K562 (cell line): ENCODE results near the gene CTSW. TPM values are rescaled to one million over a fixed set of nuclear protein-coding genes. Genes with fewer than 3 reads are reported as not detected.

ENCODE experiments used
- CEBPG ChIP-seq, 3 experiments: fragments of 200-800 bp in 1 of 3; sonication (Bioruptor generic) in 1 of 3; sonication (generic) in 1 of 3; formaldehyde crosslinking in 1 of 3; IDR thresholded peaks in 2 of 3; conservative IDR thresholded peaks in 1 of 3; 2 replicates each; pipeline versions ENCODE4 v1.6.1 to v1.8.0; 2016 to 2022; ENCODE audit warnings: missing compliant biosample characterization in 2 of 3, missing genetic modification characterization in 2 of 3, mild to moderate bottlenecking in 1 of 3, missing genetic modification reagents in 1 of 3
- CGGBP1 ChIP-seq: fragments of 250-450 bp; sonication (Bioruptor Pico); IDR thresholded peaks from 2 replicates; pipeline ENCODE4 v1.9.0; 2021; ENCODE audit warnings: mild to moderate bottlenecking
- E2F8 ChIP-seq: fragments of 450-650 bp; IDR thresholded peaks from 2 replicates; pipeline ENCODE4 v1.7.1; 2018; ENCODE audit warnings: mild to moderate bottlenecking, low read depth; ENCODE audit not compliant: partially characterized antibody
- ETV5 ChIP-seq: sonication (generic); formaldehyde crosslinking; IDR thresholded peaks from 2 replicates; pipeline ENCODE4 v1.4.0; 2020; ENCODE audit warnings: low read depth, mild to moderate bottlenecking, missing genetic modification reagents
- FOXA3 ChIP-seq, 2 experiments: fragments of 450-650 bp in 1 of 2; sonication (generic) in 1 of 2; formaldehyde crosslinking; IDR thresholded peaks in 1 of 2; conservative IDR thresholded peaks in 1 of 2; 2 replicates each; pipeline versions ENCODE4 v1.4.0 to v1.8.0; 2020 to 2022; ENCODE audit warnings: mild to moderate bottlenecking in 2 of 2, missing genetic modification reagents in 1 of 2
- HDAC2 ChIP-seq: fragments of 450-650 bp; IDR thresholded peaks from 2 replicates; pipeline ENCODE4 v1.6.1; 2016; ENCODE audit warnings: mild to moderate bottlenecking
- NBN ChIP-seq: fragments of 450-650 bp; IDR thresholded peaks from 2 replicates; pipeline ENCODE4 v1.6.1; 2016; ENCODE audit warnings: low read depth, mild to moderate bottlenecking
- NR2C2 ChIP-seq, 2 experiments: fragments of 200-800 bp in 1 of 2; sonication (Bioruptor generic) in 1 of 2; sonication (generic) in 1 of 2; formaldehyde crosslinking in 1 of 2; IDR thresholded peaks; 2 replicates each; pipeline versions ENCODE4 v1.6.1 to v1.8.0; 2016 to 2022; ENCODE audit warnings: mild to moderate bottlenecking in 1 of 2, missing compliant biosample characterization in 1 of 2, missing genetic modification characterization in 1 of 2, missing genetic modification reagents in 1 of 2
- PHTF2 ChIP-seq: fragments of 250-450 bp; sonication (Bioruptor Pico); IDR thresholded peaks from 2 replicates; pipeline ENCODE4 v1.5.0; 2021; ENCODE audit warnings: mild to moderate bottlenecking
- PURB ChIP-seq: sonication (generic); formaldehyde crosslinking; IDR thresholded peaks from 2 replicates; pipeline ENCODE4 v1.9.0; 2021; ENCODE audit warnings: low read depth, mild to moderate bottlenecking, missing genetic modification reagents
- RBM39 ChIP-seq: fragments of 200-400 bp; formaldehyde crosslinking; optimal IDR thresholded peaks from 2 replicates; pipeline ENCODE3; 2018; ENCODE audit warnings: low read depth, low read length
- RFX5 ChIP-seq: IDR thresholded peaks from 2 replicates; pipeline ENCODE4 v1.6.1; 2011; ENCODE audit warnings: low read depth, mild to moderate bottlenecking, improper control_type of control experiment, low read length
- SUPT5H ChIP-seq: fragments of 450-650 bp; IDR thresholded peaks from 2 replicates; pipeline ENCODE4 v1.6.1; 2016
- TBL1XR1 ChIP-seq, 2 experiments: IDR thresholded peaks; 2 replicates each; pipeline ENCODE4 v1.6.1; 2012; ENCODE audit warnings: improper control_type of control experiment in 2 of 2, low read length in 2 of 2, mild to moderate bottlenecking in 1 of 2
- TOE1 ChIP-seq, 2 experiments: fragments of 450-650 bp in 1 of 2; sonication (generic) in 1 of 2; formaldehyde crosslinking in 1 of 2; IDR thresholded peaks; 2 replicates each; pipeline versions ENCODE4 v1.7.1 to v1.8.0; 2016 to 2022; ENCODE audit warnings: borderline replicate concordance in 2 of 2, mild to moderate bottlenecking in 2 of 2, antibody characterized with exemption in 1 of 2, inconsistent platforms in 1 of 2, low read depth in 1 of 2, missing genetic modification reagents in 1 of 2, moderate library complexity in 1 of 2
- polyA plus RNA-seq, 8 experiments: library from polyadenylated mRNA; depleted of rRNA in 4 of 8; stranded (reverse) in 5 of 8; unstranded in 3 of 8; fragments of >200 nt; fragmentation: Nextera tagmentation in 2 of 8; fragmentation: Illumina TruSeq in 1 of 8; extraction: Ambion mirVana in 2 of 8; extraction: Trizol in 1 of 8; gene quantifications; 2 replicates each; pipeline versions ENCODE4 v1.2.1 to v1.2.3, GENCODE V29; 2011 to 2014; ENCODE audit warnings: inconsistent platforms in 1 of 8, missing spikeins in 1 of 8
- total RNA-seq, 7 experiments: library from RNA; depleted of rRNA in 6 of 7; stranded (reverse); fragments of >200 nt in 6 of 7; fragmentation: Illumina TruSeq in 2 of 7; extraction: Trizol in 2 of 7; gene quantifications; 2 replicates each; pipeline versions ENCODE4 v1.2.1 to v1.2.3, GENCODE V29; 2011 to 2021; ENCODE audit warnings: low replicate concordance in 1 of 7
- TF ChIP-seq, protein P1 (sequence below): IDR thresholded peaks from 2 replicates; pipeline ENCODE4 v1.6.1; 2011; ENCODE audit not compliant: insufficient read length; ENCODE audit errors: extremely low read depth
- TF ChIP-seq, protein P2 (sequence below), 2 experiments: fragments of 150-350 bp in 1 of 2; IDR thresholded peaks; 2 replicates each; pipeline ENCODE4 v1.6.1; 2012 to 2016; ENCODE audit warnings: low read depth in 2 of 2, low read length in 2 of 2, mild to moderate bottlenecking in 1 of 2, moderate library complexity in 1 of 2

Gene CTSW
- total and polyA plus RNA-seq, 9 of the 15 experiments (the other 6 are each of a cell fraction or from before 2014, with no cell fraction given): 0.04 TPM; not detected in 8

DNA sequence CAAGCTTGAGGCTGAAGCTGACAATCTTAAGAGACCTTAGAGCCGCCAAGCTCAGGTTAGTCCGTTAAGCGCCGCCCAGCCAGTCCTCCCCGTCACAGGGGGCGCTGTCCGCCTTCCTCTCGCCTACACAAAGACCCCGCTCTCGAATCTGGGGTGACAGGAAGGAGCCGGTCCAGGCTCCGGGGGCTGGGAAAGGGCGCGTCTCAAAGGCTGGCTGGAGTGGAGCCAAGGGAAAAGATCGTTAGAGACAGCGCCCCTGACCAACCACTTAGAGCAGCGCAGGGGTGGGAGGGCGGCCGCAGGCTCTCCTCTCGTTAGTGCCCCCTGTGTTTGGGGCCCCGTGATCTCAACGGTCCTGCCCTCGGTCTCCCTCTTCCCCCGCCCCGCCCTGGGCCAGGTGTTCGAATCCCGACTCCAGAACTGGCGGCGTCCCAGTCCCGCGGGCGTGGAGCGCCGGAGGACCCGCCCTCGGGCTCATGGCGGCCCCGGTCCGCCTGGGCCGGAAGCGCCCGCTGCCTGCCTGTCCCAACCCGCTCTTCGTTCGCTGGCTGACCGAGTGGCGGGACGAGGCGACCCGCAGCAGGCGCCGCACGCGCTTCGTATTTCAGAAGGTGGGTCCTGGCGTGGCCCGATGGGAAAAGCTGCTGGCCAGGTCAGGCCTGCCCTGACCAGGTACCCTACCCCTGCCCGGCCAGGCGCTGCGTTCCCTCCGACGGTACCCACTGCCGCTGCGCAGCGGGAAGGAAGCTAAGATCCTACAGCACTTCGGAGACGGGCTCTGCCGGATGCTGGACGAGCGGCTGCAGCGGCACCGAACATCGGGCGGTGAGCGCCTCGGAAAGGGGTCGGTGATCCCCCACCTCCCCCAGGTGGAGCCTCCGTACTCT, 19.1 kb upstream of the CTSW start, which contains the start of gene MUS81 (continued):
- no peak for TF ChIP-seq CGGBP1 (CRISPR knock-in tag)
- TF ChIP-seq ETV5 (CRISPR knock-in tag): peak; percentile 73
- TF ChIP-seq RBM39: no peak
- TF ChIP-seq PHTF2 (CRISPR knock-in tag): no peak; the same call in 1 of the 2 replicates
- TF ChIP-seq NBN: peak; percentile 85
- TF ChIP-seq, protein P1, sequence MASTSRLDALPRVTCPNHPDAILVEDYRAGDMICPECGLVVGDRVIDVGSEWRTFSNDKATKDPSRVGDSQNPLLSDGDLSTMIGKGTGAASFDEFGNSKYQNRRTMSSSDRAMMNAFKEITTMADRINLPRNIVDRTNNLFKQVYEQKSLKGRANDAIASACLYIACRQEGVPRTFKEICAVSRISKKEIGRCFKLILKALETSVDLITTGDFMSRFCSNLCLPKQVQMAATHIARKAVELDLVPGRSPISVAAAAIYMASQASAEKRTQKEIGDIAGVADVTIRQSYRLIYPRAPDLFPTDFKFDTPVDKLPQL: no peak
- no peak for TF ChIP-seq CEBPG (CRISPR knock-in tag; IDR thresholded peaks at IDR 0.05)
- no peak for TF ChIP-seq CEBPG (tag; conservative IDR thresholded peaks at IDR 0.05 in 1 of 2, IDR thresholded peaks at IDR 0.05 in 1 of 2)
- TF ChIP-seq FOXA3 (CRISPR knock-in tag; conservative IDR thresholded peaks at IDR 0.05 in 1 of 2, IDR thresholded peaks at IDR 0.05 in 1 of 2): 0 out of 4 replicates have a peak, but pooled peaks of 1 of the 2 experiments have one; percentile 37
- no peak for TF ChIP-seq PURB (CRISPR knock-in tag)
- TF ChIP-seq E2F8: peak; percentile 77
- TF ChIP-seq SUPT5H: peak; percentile 68; the same call in 1 of the 2 replicates
- TF ChIP-seq, protein P2, sequence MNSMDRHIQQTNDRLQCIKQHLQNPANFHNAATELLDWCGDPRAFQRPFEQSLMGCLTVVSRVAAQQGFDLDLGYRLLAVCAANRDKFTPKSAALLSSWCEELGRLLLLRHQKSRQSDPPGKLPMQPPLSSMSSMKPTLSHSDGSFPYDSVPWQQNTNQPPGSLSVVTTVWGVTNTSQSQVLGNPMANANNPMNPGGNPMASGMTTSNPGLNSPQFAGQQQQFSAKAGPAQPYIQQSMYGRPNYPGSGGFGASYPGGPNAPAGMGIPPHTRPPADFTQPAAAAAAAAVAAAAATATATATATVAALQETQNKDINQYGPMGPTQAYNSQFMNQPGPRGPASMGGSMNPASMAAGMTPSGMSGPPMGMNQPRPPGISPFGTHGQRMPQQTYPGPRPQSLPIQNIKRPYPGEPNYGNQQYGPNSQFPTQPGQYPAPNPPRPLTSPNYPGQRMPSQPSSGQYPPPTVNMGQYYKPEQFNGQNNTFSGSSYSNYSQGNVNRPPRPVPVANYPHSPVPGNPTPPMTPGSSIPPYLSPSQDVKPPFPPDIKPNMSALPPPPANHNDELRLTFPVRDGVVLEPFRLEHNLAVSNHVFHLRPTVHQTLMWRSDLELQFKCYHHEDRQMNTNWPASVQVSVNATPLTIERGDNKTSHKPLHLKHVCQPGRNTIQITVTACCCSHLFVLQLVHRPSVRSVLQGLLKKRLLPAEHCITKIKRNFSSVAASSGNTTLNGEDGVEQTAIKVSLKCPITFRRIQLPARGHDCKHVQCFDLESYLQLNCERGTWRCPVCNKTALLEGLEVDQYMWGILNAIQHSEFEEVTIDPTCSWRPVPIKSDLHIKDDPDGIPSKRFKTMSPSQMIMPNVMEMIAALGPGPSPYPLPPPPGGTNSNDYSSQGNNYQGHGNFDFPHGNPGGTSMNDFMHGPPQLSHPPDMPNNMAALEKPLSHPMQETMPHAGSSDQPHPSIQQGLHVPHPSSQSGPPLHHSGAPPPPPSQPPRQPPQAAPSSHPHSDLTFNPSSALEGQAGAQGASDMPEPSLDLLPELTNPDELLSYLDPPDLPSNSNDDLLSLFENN (IDR thresholded peaks at IDR 0.05; ENCODE audit: low read depth in 2 of 2, low read length in 2 of 2): no peak
- no peak for TF ChIP-seq NR2C2 (CRISPR knock-in tag; IDR thresholded peaks at IDR 0.05)
- TF ChIP-seq NR2C2 (tag; IDR thresholded peaks at IDR 0.05): peak; percentile 84
- TF ChIP-seq TBL1XR1 (IDR thresholded peaks at IDR 0.05; ENCODE audit: low read length in 2 of 2): peak; percentile 28 to 55; a peak in 1 of 4 replicates
- TF ChIP-seq RFX5: no peak
- peak; percentile 64 for TF ChIP-seq TOE1 (IDR thresholded peaks at IDR 0.05; ENCODE audit: borderline replicate concordance)
- TF ChIP-seq TOE1 (CRISPR knock-in tag; IDR thresholded peaks at IDR 0.05; ENCODE audit: borderline replicate concordance, low read depth): no peak
- peak; percentile 66 for TF ChIP-seq HDAC2
